LHCN-M2 (cell line): ENCODE data around the gene ANTXR2. TPM values are rescaled to one million over a fixed set of nuclear protein-coding genes. Genes with fewer than 3 reads are reported as not detected.
A peak's percentile ranks its signal among the peaks of the same experiment; 100 is the strongest.

Experiments used
- DNase-seq: peaks from one replicate; pipeline ENCODE4 v3.0.0-alpha.2; 2012; ENCODE audit warnings: low read depth
- total RNA-seq: library from RNA; depleted of rRNA; stranded (reverse); fragments of >200 nt; gene quantifications from 2 replicates; pipeline ENCODE4 v1.2.3, GENCODE V29; 2014

The ANTXR2 gene
- total RNA-seq, 1 experiment from 2014 or later: 216 TPM

- peak; percentile 28 for DNase-seq
Measured at GRCh38 chr4:80069837-80070731, 2.9 kb downstream of the ANTXR2 start.

- DNase-seq: peak; percentile 42
Measured at GRCh38 chr4:80069108-80069836, 3.8 kb downstream of the ANTXR2 start.

GRCh38 chr4:80065601-80066000, 7.4 kb downstream of the ANTXR2 start:
- no peak for DNase-seq

GRCh38 chr4:80062527-80062926, 10.5 kb downstream of the ANTXR2 start:
- peak; percentile 32 for DNase-seq

DNA sequence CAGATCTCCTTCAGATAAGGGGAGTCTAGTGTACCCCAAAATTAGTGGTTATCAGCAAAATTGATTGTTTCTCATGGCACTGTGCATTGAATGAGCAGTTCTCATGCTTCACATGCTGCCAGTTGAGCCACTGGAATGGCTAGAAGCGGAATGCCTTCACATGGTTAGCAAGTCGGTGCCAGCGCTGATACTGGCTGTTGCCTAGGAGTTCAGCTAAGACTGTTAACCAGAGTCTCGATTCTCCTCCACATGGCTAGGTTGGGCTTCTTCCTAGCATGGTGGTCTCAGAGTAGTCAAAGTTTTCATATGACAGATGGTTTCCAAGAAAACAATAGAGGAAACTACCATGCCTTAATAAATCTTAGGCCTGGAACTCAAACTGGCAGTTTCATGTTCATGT, 12.2 kb downstream of the ANTXR2 start:
- no peak for DNase-seq

DNA sequence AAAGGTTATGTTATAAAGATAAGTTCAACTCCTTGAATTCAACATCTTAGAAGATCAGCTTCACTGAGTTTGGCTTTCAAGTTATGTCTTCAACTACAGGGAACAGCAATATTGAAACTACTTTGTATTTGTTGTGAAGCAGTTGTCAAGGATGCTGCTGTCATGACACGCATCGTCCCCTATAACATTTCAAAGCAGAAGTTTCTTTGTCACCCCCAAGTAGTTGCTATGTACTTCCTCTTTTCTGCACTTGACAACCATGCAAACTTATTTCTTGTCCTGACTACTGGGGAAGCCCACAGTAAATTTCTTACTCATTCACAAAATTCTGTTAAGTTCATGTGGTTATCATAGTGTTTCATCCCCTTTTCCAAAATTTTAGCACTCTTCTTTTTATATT, 14.3 kb downstream of the ANTXR2 start:
- DNase-seq: peak; percentile 65

DNA sequence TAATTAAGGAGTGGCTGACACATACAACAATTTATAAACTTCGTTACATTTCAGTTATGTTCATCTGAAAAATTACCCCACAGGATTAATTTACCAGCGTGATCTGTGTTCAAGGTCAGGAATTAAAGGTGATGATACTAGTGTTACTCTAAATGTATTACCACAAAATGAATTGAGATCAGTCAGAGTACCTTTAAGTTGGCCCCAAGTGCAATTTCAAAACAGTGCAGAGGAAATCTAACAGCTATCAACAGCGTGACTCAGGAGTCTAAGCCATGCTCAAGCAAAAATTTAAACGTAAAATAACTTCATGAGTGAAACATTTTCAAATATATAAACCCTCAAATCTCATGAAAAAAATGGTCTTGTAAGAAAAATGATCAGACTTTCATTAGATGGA, 18.7 kb downstream of the ANTXR2 start:
- no peak for DNase-seq

DNA sequence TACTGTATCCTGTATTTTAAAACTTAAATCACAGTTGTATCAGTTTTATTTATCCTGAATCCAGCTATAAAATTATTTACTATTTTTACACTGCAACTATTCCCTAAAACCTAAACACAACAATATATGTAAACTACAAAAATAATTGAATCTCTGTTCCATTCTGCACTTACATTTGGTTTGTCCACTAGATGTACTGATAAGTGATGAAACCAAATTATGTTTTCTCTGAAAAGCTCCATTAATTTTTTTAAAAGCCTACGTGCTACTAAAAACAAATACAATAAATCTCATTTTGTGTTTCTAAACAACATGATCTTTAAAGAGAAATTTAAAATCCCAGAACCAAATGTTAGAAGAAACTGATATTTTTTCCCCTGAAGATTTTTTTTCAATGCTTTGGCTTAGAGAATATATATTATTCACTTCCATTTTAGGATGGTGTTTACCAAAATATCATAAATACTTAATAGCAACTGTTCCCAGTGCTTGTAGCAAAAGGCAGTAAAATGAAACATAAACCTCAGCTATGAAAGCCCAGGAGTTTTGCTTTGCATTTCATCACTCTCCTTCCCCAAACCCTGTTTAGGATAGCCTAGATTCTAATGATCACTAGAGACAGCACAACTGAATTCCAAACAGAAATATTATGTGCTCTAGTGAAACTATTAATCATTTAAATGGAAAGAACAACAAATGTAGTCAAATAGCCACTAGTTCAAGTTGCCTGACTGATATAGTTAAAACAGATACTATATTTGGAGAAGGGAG, 19.7 kb downstream of the ANTXR2 start:
- DNase-seq: no peak

GRCh38 chr4:80049813-80050534, 23.1 kb downstream of the ANTXR2 start:
- no peak for DNase-seq

DNA sequence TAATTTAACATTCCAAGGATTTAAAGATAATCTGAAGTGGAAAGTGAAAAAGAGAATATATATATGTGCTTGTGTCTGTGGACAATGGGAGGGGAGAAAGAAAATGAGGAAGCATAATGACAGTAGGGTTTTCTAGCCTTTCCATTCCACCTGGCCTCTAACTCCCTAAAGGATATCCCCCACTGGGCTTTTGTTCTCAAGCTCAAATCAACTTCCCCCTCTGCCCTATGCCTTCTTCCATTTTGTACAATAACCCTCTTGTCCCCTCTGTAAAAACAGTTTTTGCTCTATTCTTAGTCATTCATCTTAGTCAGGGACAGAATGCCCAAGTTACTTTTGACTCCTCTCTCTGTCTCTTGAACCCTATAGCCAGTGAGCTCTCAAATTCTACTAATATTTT, 23.6 kb downstream of the ANTXR2 start:
- no peak for DNase-seq

DNA sequence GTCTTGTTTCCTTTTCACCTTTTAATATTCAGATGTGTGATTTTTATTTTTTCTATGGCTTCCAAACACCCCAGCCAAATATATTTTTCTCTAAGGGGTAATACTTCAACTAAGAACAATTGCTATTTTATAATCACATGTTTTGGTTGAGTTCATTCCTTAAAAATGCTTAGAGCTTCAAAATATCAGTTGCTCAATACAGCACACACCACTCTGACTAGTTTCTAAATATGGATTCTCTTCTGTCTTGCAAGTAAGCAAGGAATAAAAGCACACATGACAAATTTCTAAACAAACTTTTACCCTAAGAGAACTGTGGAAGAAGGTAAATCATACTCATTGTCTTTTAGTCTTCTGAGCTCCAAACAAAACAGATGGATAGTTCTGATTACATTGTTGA, 27.2 kb downstream of the ANTXR2 start:
- peak; percentile 66 for DNase-seq

GRCh38 chr4:80043541-80043940, 29.5 kb downstream of the ANTXR2 start:
- DNase-seq: no peak

GRCh38 chr4:80042821-80043220, 30.2 kb downstream of the ANTXR2 start:
- no peak for DNase-seq

- no peak for DNase-seq
Measured at GRCh38 chr4:80037864-80038263, 35.2 kb downstream of the ANTXR2 start.

- peak; percentile 76 for DNase-seq
Measured at GRCh38 chr4:80036949-80037685, 35.9 kb downstream of the ANTXR2 start.

DNA sequence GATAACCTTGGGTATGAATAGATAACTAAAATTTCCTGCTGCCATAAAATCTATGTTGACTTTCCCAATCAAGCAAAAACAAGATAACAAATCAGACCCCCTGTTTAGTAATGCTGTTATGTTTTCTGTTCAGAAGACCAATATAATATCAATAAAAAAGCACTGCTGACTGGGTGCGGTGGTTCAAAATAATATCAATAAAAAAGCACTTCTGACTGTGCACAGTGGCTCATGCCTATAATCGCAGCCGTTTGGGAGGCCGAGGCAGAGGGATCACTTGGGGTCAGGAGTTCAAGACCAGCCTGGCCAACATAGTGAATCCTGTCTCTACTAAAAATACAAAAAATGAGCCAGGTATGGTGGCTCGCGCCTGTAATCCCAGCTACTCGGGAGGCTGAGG, 36.7 kb downstream of the ANTXR2 start:
- DNase-seq: no peak

GRCh38 chr4:80035336-80035735, 37.7 kb downstream of the ANTXR2 start:
- no peak for DNase-seq

GRCh38 chr4:80033581-80033980, 39.4 kb downstream of the ANTXR2 start:
- no peak for DNase-seq

GRCh38 chr4:80029364-80029763, 43.7 kb downstream of the ANTXR2 start:
- no peak for DNase-seq

DNA sequence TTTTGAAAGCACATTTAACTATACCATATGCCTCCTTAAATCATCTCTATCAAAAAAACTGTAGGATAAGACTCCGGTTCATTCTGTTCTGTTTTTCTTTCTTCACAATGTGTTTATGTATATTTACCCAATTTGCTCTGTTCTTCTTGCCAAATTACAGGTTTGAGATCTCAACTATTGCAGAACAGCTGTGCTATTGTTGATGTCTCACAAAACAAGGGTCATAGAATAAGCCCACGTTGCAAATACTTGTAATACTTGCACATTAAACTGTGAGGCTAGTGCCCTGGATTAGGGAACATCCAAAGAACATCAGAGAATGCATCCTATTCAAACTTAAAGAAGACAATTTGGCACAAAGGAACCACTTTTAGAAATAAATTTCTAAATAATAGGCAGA, 45.4 kb downstream of the ANTXR2 start:
- DNase-seq: no peak

GRCh38 chr4:80026100-80026499, 46.9 kb downstream of the ANTXR2 start:
- DNase-seq: peak; percentile 35
